GM18517 (cell line): ENCODE data around the gene AHI1.
"Not testable (repeated sequence)": the region's sequence is repeated elsewhere in the genome, so short reads cannot be mapped to it uniquely, and the experiment has no call there.

Experiments
- ATAC-seq: cut with Tn5 transposase; IDR thresholded peaks from one replicate; pipeline ENCODE4 v1.9.1; 2021; ENCODE audit warnings: mild to moderate bottlenecking, moderate library complexity; ENCODE audit not compliant: unreplicated experiment

AHI1 gene

GRCh38 chr6:135270676-135271536, 226.6 kb downstream of the AHI1 start:
- ATAC-seq: no peak

- no peak for ATAC-seq
These were observed 228.1 kb downstream of the AHI1 start for GRCh38 chr6:135269481-135269891.

- ATAC-seq: no peak
These were observed 228.8 kb downstream of the AHI1 start for GRCh38 chr6:135268740-135269139.

GRCh38 chr6:135268263-135268662, 229.3 kb downstream of the AHI1 start:
- ATAC-seq: no peak

- ATAC-seq: no peak
These were observed 230.5 kb downstream of the AHI1 start for GRCh38 chr6:135267085-135267484.

GRCh38 chr6:135266675-135267074, 230.9 kb downstream of the AHI1 start:
- ATAC-seq: no peak

GRCh38 chr6:135265278-135265677, 232.3 kb downstream of the AHI1 start:
- no peak for ATAC-seq

- ATAC-seq: no peak
These were observed 235.4 kb downstream of the AHI1 start for GRCh38 chr6:135261872-135262725.

- no peak for ATAC-seq
These were observed 236.9 kb downstream of the AHI1 start for GRCh38 chr6:135260612-135261011.

- no peak for ATAC-seq
These were observed 238.6 kb downstream of the AHI1 start for GRCh38 chr6:135258970-135259369.

- ATAC-seq: no peak
These were observed 239.7 kb downstream of the AHI1 start for GRCh38 chr6:135257631-135258405.

- no peak for ATAC-seq
These were observed 240.7 kb downstream of the AHI1 start for GRCh38 chr6:135256866-135257265.

GRCh38 chr6:135254471-135254870, 243.1 kb downstream of the AHI1 start:
- no peak for ATAC-seq

GRCh38 chr6:135251498-135252441, 245.8 kb downstream of the AHI1 start:
- ATAC-seq: no peak

GRCh38 chr6:135250751-135251497, 246.6 kb downstream of the AHI1 start:
- no peak for ATAC-seq

GRCh38 chr6:135250234-135250633, 247.3 kb downstream of the AHI1 start:
- ATAC-seq: no peak

- ATAC-seq: not testable (repeated sequence)
These were observed 251.0 kb downstream of the AHI1 start for GRCh38 chr6:135246412-135247012.

- ATAC-seq: no peak
These were observed 252.7 kb downstream of the AHI1 start for GRCh38 chr6:135244805-135245204.
